Cardiac fibroblast (primary cell): ENCODE results near the gene SARS2.
"Not testable (repeated sequence)": the region's sequence is repeated elsewhere in the genome, so short reads cannot be mapped to it uniquely, and the experiment has no call there.

Experiments used
- DNase-seq, 2 donors: peaks; one replicate each; pipeline versions ENCODE4 v3.0.0 to v3.0.0-alpha.2; 2010; ENCODE audit warnings: low read depth in 2 of 2
- H3K4me3 ChIP-seq, 2 donors: replicated peaks in 1 of 2; 1 replicate in 1 of 2; 2 replicates in 1 of 2; pipeline ENCODE4 v1.5.1; 2011; ENCODE audit warnings: low read depth in 2 of 2, low read length in 2 of 2, mild to moderate bottlenecking in 2 of 2, moderate library complexity in 1 of 2
- CTCF ChIP-seq: IDR thresholded peaks from one replicate; pipeline ENCODE4 v1.5.1; 2011; ENCODE audit warnings: low read depth, mild to moderate bottlenecking, low read length, inconsistent platforms

The SARS2 gene

GRCh38 chr19:38974624-38975213 is 44.2 kb upstream of the SARS2 start:
- H3K4me3 ChIP-seq: peak overlapping the region; percentile 69 to 75
- no peak for TF ChIP-seq CTCF
- peak in 1 of 2 donors; percentile 35 for DNase-seq

- no peak overlapping the region for H3K4me3 ChIP-seq
- no peak for TF ChIP-seq CTCF
- no peak for DNase-seq
Observed at GRCh38 chr19:38971672-38972071, 41.1 kb upstream of the SARS2 start.

GRCh38 chr19:38970664-38971532 is 40.3 kb upstream of the SARS2 start:
- H3K4me3 ChIP-seq: no peak overlapping the region
- no peak for TF ChIP-seq CTCF
- peak in 1 of 2 donors; percentile 50 for DNase-seq

GRCh38 chr19:38966149-38966548 is 35.6 kb upstream of the SARS2 start:
- H3K4me3 ChIP-seq, DNase-seq: not testable (repeated sequence)

GRCh38 chr19:38964738-38965137 is 34.2 kb upstream of the SARS2 start:
- no peak for DNase-seq
- no peak for TF ChIP-seq CTCF
- H3K4me3 ChIP-seq: no peak overlapping the region

GRCh38 chr19:38959618-38960017 is 29.1 kb upstream of the SARS2 start:
- H3K4me3 ChIP-seq: no peak overlapping the region
- no peak for DNase-seq
- no peak for TF ChIP-seq CTCF

- TF ChIP-seq CTCF: no peak
- H3K4me3 ChIP-seq: no peak overlapping the region
- no peak for DNase-seq
Observed at GRCh38 chr19:38958301-38958700, 27.7 kb upstream of the SARS2 start.
